HG02973 (cell line): ENCODE results near the gene FGA.
"Not testable (repeated sequence)": the region's sequence is repeated elsewhere in the genome, so short reads cannot be mapped to it uniquely, and the experiment has no call there.

Experiments used
- ATAC-seq: cut with Tn5 transposase; IDR thresholded peaks from one replicate; pipeline ENCODE4 v1.9.1; 2021; ENCODE audit warnings: moderate library complexity; ENCODE audit not compliant: unreplicated experiment

Gene FGA

GRCh38 chr4:154608361-154609252 lies 18.1 kb upstream of the FGA start:
- ATAC-seq, result no peak

GRCh38 chr4:154606728-154607723 lies 16.5 kb upstream of the FGA start:
- ATAC-seq, result no peak

- ATAC-seq, result no peak
Observed at GRCh38 chr4:154604696-154605200, 14.2 kb upstream of the FGA start.

- ATAC-seq, result no peak
Observed at GRCh38 chr4:154603033-154603943, 12.7 kb upstream of the FGA start.

- ATAC-seq, result no peak
Observed at GRCh38 chr4:154602404-154603020, 12.0 kb upstream of the FGA start.

- ATAC-seq, result no peak
Observed at GRCh38 chr4:154597798-154598774, 7.5 kb upstream of the FGA start.

GRCh38 chr4:154597281-154597680 lies 6.7 kb upstream of the FGA start:
- not testable (repeated sequence) for ATAC-seq

GRCh38 chr4:154595807-154596206 lies 5.3 kb upstream of the FGA start:
- ATAC-seq, result no peak

- not testable (repeated sequence) for ATAC-seq
Observed at GRCh38 chr4:154594343-154594742, 3.8 kb upstream of the FGA start.

GRCh38 chr4:154593868-154594267 lies 3.3 kb upstream of the FGA start:
- ATAC-seq, result no peak

- ATAC-seq, result no peak
Observed at GRCh38 chr4:154591890-154592289, 1.3 kb upstream of the FGA start.

- no peak for ATAC-seq
Observed at GRCh38 chr4:154589296-154590197, 995 bp downstream of the FGA start.

- no peak for ATAC-seq
Observed at GRCh38 chr4:154588198-154588597, 2.3 kb downstream of the FGA start.

GRCh38 chr4:154586296-154587033 lies 4.1 kb downstream of the FGA start:
- ATAC-seq, result no peak

GRCh38 chr4:154585369-154586018 lies 5.0 kb downstream of the FGA start:
- no peak for ATAC-seq

GRCh38 chr4:154584259-154584658 lies 6.3 kb downstream of the FGA start:
- no peak for ATAC-seq
